Measurements from ENCODE around the gene PI4KB.

PI4KB gene

DNA sequence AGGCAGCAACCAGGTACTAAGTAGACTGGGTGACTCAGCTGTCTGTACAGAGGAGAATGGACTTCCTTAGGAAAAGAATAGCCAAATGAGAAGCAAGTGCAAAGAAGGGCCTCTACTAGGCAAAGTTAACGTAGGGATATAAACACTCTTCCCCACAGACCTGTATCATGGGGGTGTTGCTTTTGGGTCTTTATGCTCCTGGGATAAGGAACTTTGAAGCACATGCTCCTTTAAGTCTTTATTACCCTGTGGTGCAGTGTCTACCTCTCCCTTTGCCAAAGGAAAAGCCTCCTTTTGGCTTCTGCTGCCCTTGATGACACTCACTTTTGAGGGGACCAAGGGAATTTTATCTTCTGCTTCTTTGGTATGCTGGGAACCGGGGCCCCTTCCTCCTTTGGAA is 14.8 kb upstream of the PI4KB start:
- no peak overlapping the region for H3K4ac ChIP-seq (ENCODE audit: low read depth in 1 of 2, low read length in 2 of 2)
- H2BK15ac ChIP-seq (ENCODE audit: low read depth, poor library complexity, severe bottlenecking): no peak overlapping the region
- no peak overlapping the region for H4K8ac ChIP-seq (ENCODE audit: low read length)
- H2BK120ac ChIP-seq (ENCODE audit: low read depth, low read length): no peak overlapping the region
- no peak overlapping the region for H2AFZ ChIP-seq (ENCODE audit: low read depth, low read length)
- 98% methylated on average over 2 of the region's 2 CpGs for WGBS
- H3K27ac ChIP-seq (ENCODE audit: low read length, poor library complexity, severe bottlenecking): peak overlapping the region; percentile 18
- H3K9me3 ChIP-seq (ENCODE audit: control insufficient read depth, low read length): no peaks in the 10 kb centered on the region
- no peaks in the 10 kb centered on the region for H3K27me3 ChIP-seq (ENCODE audit: control insufficient read depth in 1 of 2, insufficient read depth in 1 of 2, low read length in 2 of 2)
- DNase-seq: no peak
- H3K23ac ChIP-seq (ENCODE audit: low read length in 2 of 2): no peak overlapping the region
- no peak overlapping the region for H3K9ac ChIP-seq (ENCODE audit: low read length)
- H4K91ac ChIP-seq (ENCODE audit: low read length): no peak overlapping the region
- no peak overlapping the region for H3K18ac ChIP-seq (ENCODE audit: low read depth in 1 of 2, low read length in 2 of 2)
- no peak overlapping the region for H3K14ac ChIP-seq (ENCODE audit: low read length in 2 of 2)
- H2AK5ac ChIP-seq (ENCODE audit: low read length, severe bottlenecking): no peak overlapping the region
- H2BK5ac ChIP-seq (ENCODE audit: low read depth, low read length, poor library complexity, severe bottlenecking): no peak overlapping the region
- H3K4me1 ChIP-seq (ENCODE audit: control insufficient read depth, insufficient read depth, low read depth, low read length): peaks cover 9% of the 10 kb centered on the region
- peaks cover 19% of the 10 kb centered on the region for H3K79me1 ChIP-seq (replicated peaks; ENCODE audit: low read length, poor library complexity, severe bottlenecking)
- H3K4me2 ChIP-seq (ENCODE audit: low read length, poor library complexity, severe bottlenecking): no peak overlapping the region
- no peak overlapping the region for H3K4me3 ChIP-seq (ENCODE audit: insufficient read depth in 1 of 2, low read depth in 1 of 2, low read length in 2 of 2)
- no peak overlapping the region for H2BK12ac ChIP-seq (ENCODE audit: low read length in 2 of 2)
- peaks cover 30 to 42% of the 10 kb centered on the region in 2 experiments for H3K36me3 ChIP-seq (ENCODE audit: control insufficient read depth in 1 of 2, insufficient read depth in 2 of 2, low read depth in 1 of 2, low read length in 2 of 2)

GRCh38 chr1:151340870-151341754 is 13.9 kb upstream of the PI4KB start:
- Histone ChIP-seq H3K9ac (ENCODE audit: low read length) (peak overlapping the region; percentile 47), H3K36me3 (ENCODE audit: control insufficient read depth in 1 of 2, insufficient read depth in 2 of 2, low read depth in 1 of 2, low read length in 2 of 2) (peaks cover 30 to 42% of the 10 kb centered on the region in 2 experiments), H3K4me1 (ENCODE audit: control insufficient read depth, insufficient read depth, low read depth, low read length) (peaks cover 8% of the 10 kb centered on the region), H2BK12ac (ENCODE audit: low read length in 2 of 2) (no peak overlapping the region), H3K14ac (ENCODE audit: low read length in 2 of 2) (no peak overlapping the region), H2AK5ac (ENCODE audit: low read length, severe bottlenecking) (no peak overlapping the region), H4K91ac (ENCODE audit: low read length) (no peak overlapping the region), H3K18ac (ENCODE audit: low read depth in 1 of 2, low read length in 2 of 2) (no peak overlapping the region), H3K23ac (ENCODE audit: low read length in 2 of 2) (no peak overlapping the region), H2AFZ (ENCODE audit: low read depth, low read length) (no peak overlapping the region), H4K8ac (ENCODE audit: low read length) (no peak overlapping the region), H3K4me2 (ENCODE audit: low read length, poor library complexity, severe bottlenecking) (no peak overlapping the region), H3K4ac (ENCODE audit: low read depth in 1 of 2, low read length in 2 of 2) (no peak overlapping the region), H2BK120ac (ENCODE audit: low read depth, low read length) (no peak overlapping the region), H3K9me3 (ENCODE audit: control insufficient read depth, low read length) (no peaks in the 10 kb centered on the region), H3K79me1 (replicated peaks; ENCODE audit: low read length, poor library complexity, severe bottlenecking) (peaks cover 14% of the 10 kb centered on the region), H2BK5ac (ENCODE audit: low read depth, low read length, poor library complexity, severe bottlenecking) (no peak overlapping the region), H2BK15ac (ENCODE audit: low read depth, poor library complexity, severe bottlenecking) (no peak overlapping the region), H3K27me3 (ENCODE audit: control insufficient read depth in 1 of 2, insufficient read depth in 1 of 2, low read length in 2 of 2) (no peaks in the 10 kb centered on the region), H3K4me3 (ENCODE audit: insufficient read depth in 1 of 2, low read depth in 1 of 2, low read length in 2 of 2) (no peak overlapping the region), H3K27ac (ENCODE audit: low read length, poor library complexity, severe bottlenecking) (peak overlapping the region; percentile 55)
- 29% methylated on average over 4 of the region's 7 CpGs for WGBS
- peak; percentile 93 for DNase-seq

DNA sequence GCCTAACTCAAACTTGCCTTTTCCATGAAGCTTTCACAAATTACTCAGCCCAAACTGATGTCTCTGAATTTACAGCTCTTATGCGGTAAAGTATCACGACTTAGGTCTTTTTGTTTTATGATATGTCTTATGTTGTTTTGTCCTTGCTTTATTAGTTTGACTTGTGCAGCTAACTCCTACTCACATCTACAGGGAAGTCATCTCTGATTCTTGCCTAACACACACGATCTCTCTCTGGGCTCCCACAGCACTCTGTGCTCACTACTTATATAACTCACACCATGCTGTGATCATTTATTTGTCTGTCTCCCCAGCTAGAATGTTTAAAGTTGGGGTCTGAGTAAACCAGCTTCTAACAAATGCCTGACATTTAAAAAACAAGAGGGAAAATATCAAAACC is 9.3 kb upstream of the PI4KB start:
- WGBS: no CpG with 5 or more reads among the region's 3 CpGs

DNA sequence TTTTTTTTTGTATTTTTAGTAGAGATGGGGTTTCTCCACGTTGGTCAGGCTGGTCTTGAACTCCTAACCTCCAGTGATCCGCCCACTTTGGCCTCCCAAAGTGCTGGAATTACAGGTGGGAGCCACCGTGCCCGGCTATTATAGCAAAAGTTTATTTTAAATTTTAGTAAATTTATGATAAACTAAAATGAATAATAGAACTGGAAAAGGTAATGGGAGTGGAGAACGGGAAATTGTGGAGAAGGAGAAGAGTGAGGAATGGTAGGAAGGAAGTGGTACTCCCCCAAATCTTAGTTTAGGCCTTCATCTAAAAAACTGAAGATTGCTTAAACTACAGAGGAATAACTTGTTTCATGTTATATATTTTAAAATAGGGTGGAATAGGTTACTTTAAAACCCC is 7.6 kb upstream of the PI4KB start:
- no peaks in the 10 kb centered on the region for H3K9me3 ChIP-seq (ENCODE audit: control insufficient read depth, low read length)
- H2BK120ac ChIP-seq (ENCODE audit: low read depth, low read length): no peak overlapping the region
- 94% methylated on average over 2 of the region's 5 CpGs for WGBS
- no peak overlapping the region for H2BK5ac ChIP-seq (ENCODE audit: low read depth, low read length, poor library complexity, severe bottlenecking)
- H3K27ac ChIP-seq (ENCODE audit: low read length, poor library complexity, severe bottlenecking): no peak overlapping the region
- H3K23ac ChIP-seq (ENCODE audit: low read length in 2 of 2): no peak overlapping the region
- H3K36me3 ChIP-seq (ENCODE audit: control insufficient read depth in 1 of 2, insufficient read depth in 2 of 2, low read depth in 1 of 2, low read length in 2 of 2): no peaks in the 10 kb centered on the region
- H3K4me2 ChIP-seq (ENCODE audit: low read length, poor library complexity, severe bottlenecking): no peak overlapping the region
- H2BK12ac ChIP-seq (ENCODE audit: low read length in 2 of 2): no peak overlapping the region
- no peak overlapping the region for H3K14ac ChIP-seq (ENCODE audit: low read length in 2 of 2)
- H2BK15ac ChIP-seq (ENCODE audit: low read depth, poor library complexity, severe bottlenecking): no peak overlapping the region
- no peaks in the 10 kb centered on the region for H3K27me3 ChIP-seq (ENCODE audit: control insufficient read depth in 1 of 2, insufficient read depth in 1 of 2, low read length in 2 of 2)
- no peak overlapping the region for H3K18ac ChIP-seq (ENCODE audit: low read depth in 1 of 2, low read length in 2 of 2)
- no peak overlapping the region for H3K4ac ChIP-seq (ENCODE audit: low read depth in 1 of 2, low read length in 2 of 2)
- no peak overlapping the region for H4K8ac ChIP-seq (ENCODE audit: low read length)
- no peak overlapping the region for H2AK5ac ChIP-seq (ENCODE audit: low read length, severe bottlenecking)
- H4K91ac ChIP-seq (ENCODE audit: low read length): no peak overlapping the region
- H3K4me1 ChIP-seq (ENCODE audit: control insufficient read depth, insufficient read depth, low read depth, low read length): no peaks in the 10 kb centered on the region
- DNase-seq: no peak
- H2AFZ ChIP-seq (ENCODE audit: low read depth, low read length): no peak overlapping the region
- no peak overlapping the region for H3K4me3 ChIP-seq (ENCODE audit: insufficient read depth in 1 of 2, low read depth in 1 of 2, low read length in 2 of 2)
- no peaks in the 10 kb centered on the region for H3K79me1 ChIP-seq (replicated peaks; ENCODE audit: low read length, poor library complexity, severe bottlenecking)
- no peak overlapping the region for H3K9ac ChIP-seq (ENCODE audit: low read length)

More for the DNA sequence above, 9.3 kb upstream of the PI4KB start:
- no peak overlapping the region for H3K18ac ChIP-seq (ENCODE audit: low read depth in 1 of 2, low read length in 2 of 2)
- H3K36me3 ChIP-seq (ENCODE audit: control insufficient read depth in 1 of 2, insufficient read depth in 2 of 2, low read depth in 1 of 2, low read length in 2 of 2): no peaks in the 10 kb centered on the region
- H3K9ac ChIP-seq (ENCODE audit: low read length): no peak overlapping the region
- no peak overlapping the region for H3K4me2 ChIP-seq (ENCODE audit: low read length, poor library complexity, severe bottlenecking)
- no peak overlapping the region for H3K27ac ChIP-seq (ENCODE audit: low read length, poor library complexity, severe bottlenecking)
- H2BK12ac ChIP-seq (ENCODE audit: low read length in 2 of 2): no peak overlapping the region
- no peak overlapping the region for H4K8ac ChIP-seq (ENCODE audit: low read length)
- no peaks in the 10 kb centered on the region for H3K9me3 ChIP-seq (ENCODE audit: control insufficient read depth, low read length)
- H3K4ac ChIP-seq (ENCODE audit: low read depth in 1 of 2, low read length in 2 of 2): no peak overlapping the region
- no peak for DNase-seq
- H2AK5ac ChIP-seq (ENCODE audit: low read length, severe bottlenecking): no peak overlapping the region
- no peak overlapping the region for H2AFZ ChIP-seq (ENCODE audit: low read depth, low read length)
- H3K79me1 ChIP-seq (replicated peaks; ENCODE audit: low read length, poor library complexity, severe bottlenecking): no peaks in the 10 kb centered on the region
- no peak overlapping the region for H2BK15ac ChIP-seq (ENCODE audit: low read depth, poor library complexity, severe bottlenecking)
- H3K4me3 ChIP-seq (ENCODE audit: insufficient read depth in 1 of 2, low read depth in 1 of 2, low read length in 2 of 2): no peak overlapping the region
- no peaks in the 10 kb centered on the region for H3K4me1 ChIP-seq (ENCODE audit: control insufficient read depth, insufficient read depth, low read depth, low read length)
- no peak overlapping the region for H2BK120ac ChIP-seq (ENCODE audit: low read depth, low read length)
- no peak overlapping the region for H3K14ac ChIP-seq (ENCODE audit: low read length in 2 of 2)
- no peak overlapping the region for H2BK5ac ChIP-seq (ENCODE audit: low read depth, low read length, poor library complexity, severe bottlenecking)
- no peak overlapping the region for H4K91ac ChIP-seq (ENCODE audit: low read length)
- H3K23ac ChIP-seq (ENCODE audit: low read length in 2 of 2): no peak overlapping the region
- H3K27me3 ChIP-seq (ENCODE audit: control insufficient read depth in 1 of 2, insufficient read depth in 1 of 2, low read length in 2 of 2): no peaks in the 10 kb centered on the region
